AG04450 (cell line): ENCODE measurements around the gene S100Z. TPM values are rescaled to one million over a fixed set of nuclear protein-coding genes. Genes with fewer than 3 reads are reported as not detected.

ENCODE experiments used
- CTCF ChIA-PET: fragments of 300-600, 350-600 bp; formaldehyde crosslinking; extraction: SDS; loops from one replicate; lab custom pipeline; 2022; ENCODE audit warnings: antibody characterized with exemption, inconsistent platforms; lab: Charles Lee
- POLR2A ChIA-PET: fragments of 350-600 bp; formaldehyde crosslinking; extraction: SDS; loops from one replicate; lab custom pipeline; 2021; ENCODE audit warnings: antibody characterized with exemption, inconsistent platforms; lab: Yijun Ruan, JAX
- DNase-seq: peaks from one replicate; pipeline ENCODE4 v3.0.0-alpha.2; 2011; ENCODE audit warnings: low read depth, low spot score
- H3K27ac ChIP-seq: one replicate; pipeline ENCODE4 v1.5.1; 2012; ENCODE audit warnings: low read depth, low read length, control low read depth
- H3K27me3 ChIP-seq: one replicate; pipeline ENCODE4 v1.6.0; 2012; ENCODE audit warnings: low read length; ENCODE audit not compliant: control insufficient read depth, insufficient read depth
- H3K4me3 ChIP-seq: 2 replicates; pipeline ENCODE4 v1.5.1; 2011; ENCODE audit warnings: mild to moderate bottlenecking, low read depth, low read length, control low read depth
- H3K9me3 ChIP-seq: 2 replicates; pipeline ENCODE4 v1.5.1; 2012; ENCODE audit warnings: low read length; ENCODE audit not compliant: control insufficient read depth, insufficient read depth
- polyA plus RNA-seq: library from polyadenylated mRNA; depleted of rRNA; stranded (reverse); fragments of >200 nt; gene quantifications from 2 replicates; pipeline ENCODE4 v1.2.3, GENCODE V29; 2011
- TF ChIP-seq, protein P1 (sequence below): IDR thresholded peaks from 2 replicates; pipeline ENCODE4 v1.5.1; 2011; ENCODE audit warnings: low read depth, low read length, control low read depth, inconsistent platforms

The S100Z gene
- polyA plus RNA-seq, 1 experiment, result not detected

DNA sequence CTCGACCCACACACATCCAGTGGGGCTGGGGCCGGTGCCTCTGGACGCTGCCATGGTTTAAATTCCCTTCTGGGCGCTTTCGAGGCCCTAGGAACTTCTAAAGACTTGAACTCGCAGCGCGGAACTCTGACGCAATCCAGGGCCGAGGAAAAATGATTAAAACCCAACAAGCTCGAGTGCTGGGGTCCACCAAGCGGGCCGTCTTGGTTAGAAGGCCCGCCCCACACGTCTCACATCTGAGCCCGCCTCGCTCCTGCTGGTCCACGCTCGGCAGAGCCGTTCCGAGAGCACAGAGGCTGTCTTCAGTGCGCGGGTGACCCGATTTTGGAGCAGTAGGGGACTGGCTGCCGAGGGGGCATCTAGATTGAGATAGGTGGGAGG, 104.6 kb downstream of the S100Z start:
- ChIA-PET CTCF (no interaction called here), POLR2A (no interaction called here)
- Histone ChIP-seq H3K27ac (no peak overlapping the region), H3K9me3 (peaks cover 3% of the 10 kb centered on the region; the same call in 1 of the 2 replicates), H3K4me3 (no peak overlapping the region; the same call in 1 of the 2 replicates), H3K27me3 (peaks cover 40% of the 10 kb centered on the region)
- TF ChIP-seq, protein P1, sequence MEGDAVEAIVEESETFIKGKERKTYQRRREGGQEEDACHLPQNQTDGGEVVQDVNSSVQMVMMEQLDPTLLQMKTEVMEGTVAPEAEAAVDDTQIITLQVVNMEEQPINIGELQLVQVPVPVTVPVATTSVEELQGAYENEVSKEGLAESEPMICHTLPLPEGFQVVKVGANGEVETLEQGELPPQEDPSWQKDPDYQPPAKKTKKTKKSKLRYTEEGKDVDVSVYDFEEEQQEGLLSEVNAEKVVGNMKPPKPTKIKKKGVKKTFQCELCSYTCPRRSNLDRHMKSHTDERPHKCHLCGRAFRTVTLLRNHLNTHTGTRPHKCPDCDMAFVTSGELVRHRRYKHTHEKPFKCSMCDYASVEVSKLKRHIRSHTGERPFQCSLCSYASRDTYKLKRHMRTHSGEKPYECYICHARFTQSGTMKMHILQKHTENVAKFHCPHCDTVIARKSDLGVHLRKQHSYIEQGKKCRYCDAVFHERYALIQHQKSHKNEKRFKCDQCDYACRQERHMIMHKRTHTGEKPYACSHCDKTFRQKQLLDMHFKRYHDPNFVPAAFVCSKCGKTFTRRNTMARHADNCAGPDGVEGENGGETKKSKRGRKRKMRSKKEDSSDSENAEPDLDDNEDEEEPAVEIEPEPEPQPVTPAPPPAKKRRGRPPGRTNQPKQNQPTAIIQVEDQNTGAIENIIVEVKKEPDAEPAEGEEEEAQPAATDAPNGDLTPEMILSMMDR, result no peak
- no peak for DNase-seq

DNA sequence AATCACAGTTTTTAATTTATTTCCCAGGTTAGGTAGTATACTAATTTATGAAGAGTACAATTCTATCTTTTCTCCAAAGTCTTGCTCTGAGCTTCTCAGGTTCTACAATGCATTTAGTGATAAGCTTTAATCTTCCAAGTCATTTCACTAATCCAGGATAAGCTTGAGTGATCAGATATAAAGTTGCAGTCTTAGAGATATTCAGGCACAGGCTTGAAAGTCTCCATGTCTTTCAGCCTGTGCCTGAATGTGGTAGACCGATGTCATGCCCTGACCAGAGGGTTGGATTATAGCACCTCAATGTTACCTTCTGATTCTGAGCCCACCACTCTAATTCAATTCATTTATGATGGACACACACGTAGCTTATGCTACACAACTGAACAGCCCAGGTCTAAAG, 106.2 kb downstream of the S100Z start:
- TF ChIP-seq, protein P1, result no peak
- ChIA-PET CTCF (no interaction called here), POLR2A (no interaction called here)
- Histone ChIP-seq H3K4me3 (no peak overlapping the region), H3K9me3 (peaks cover 3% of the 10 kb centered on the region; the same call in 1 of the 2 replicates), H3K27ac (no peak overlapping the region), H3K27me3 (peaks cover 40% of the 10 kb centered on the region)
- DNase-seq, result no peak

DNA sequence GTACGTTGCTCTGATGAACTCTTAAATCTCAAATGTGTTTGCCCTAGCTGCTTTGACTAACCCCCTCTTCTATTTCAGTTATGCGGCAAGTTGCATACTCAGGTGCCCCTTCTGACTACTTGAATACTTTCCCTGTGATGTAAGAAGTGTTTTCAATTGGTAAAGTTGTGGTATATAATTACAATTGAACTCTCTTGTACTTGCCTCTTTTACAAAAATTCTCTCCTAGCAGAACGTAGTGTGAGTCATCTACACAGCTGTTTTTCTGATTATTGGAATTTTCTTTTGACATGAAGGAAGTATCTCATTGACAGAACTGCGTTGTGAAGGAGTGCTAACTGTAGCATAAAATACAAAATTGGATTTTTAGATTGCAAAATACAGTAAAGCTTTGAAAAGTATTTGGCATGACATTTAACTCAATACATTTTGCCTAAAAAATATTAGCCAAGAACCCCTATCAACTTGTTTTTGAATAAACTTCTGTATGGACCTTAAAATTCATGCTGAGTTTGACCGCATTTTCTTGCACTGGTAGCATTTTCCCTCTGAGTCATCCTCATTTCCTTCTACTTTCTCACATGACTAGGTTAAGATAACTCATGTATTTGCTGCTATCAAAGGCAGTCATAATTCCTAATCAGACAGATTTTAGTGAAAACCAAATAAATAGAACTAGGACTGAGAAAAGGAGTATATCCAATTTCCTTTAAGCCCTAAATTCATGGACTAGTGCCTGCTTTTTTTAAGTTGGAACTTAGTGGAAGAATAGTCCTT, 109.4 kb downstream of the S100Z start:
- Histone ChIP-seq H3K27ac (peak overlapping the region; percentile 33), H3K9me3 (peaks cover 3% of the 10 kb centered on the region; the same call in 1 of the 2 replicates), H3K4me3 (no peak overlapping the region), H3K27me3 (peaks cover 17% of the 10 kb centered on the region)
- TF ChIP-seq, protein P1, result no peak
- DNase-seq, result peak; percentile 16
- CTCF ChIA-PET, result no interaction called here
- POLR2A ChIA-PET, result no interaction called here

DNA sequence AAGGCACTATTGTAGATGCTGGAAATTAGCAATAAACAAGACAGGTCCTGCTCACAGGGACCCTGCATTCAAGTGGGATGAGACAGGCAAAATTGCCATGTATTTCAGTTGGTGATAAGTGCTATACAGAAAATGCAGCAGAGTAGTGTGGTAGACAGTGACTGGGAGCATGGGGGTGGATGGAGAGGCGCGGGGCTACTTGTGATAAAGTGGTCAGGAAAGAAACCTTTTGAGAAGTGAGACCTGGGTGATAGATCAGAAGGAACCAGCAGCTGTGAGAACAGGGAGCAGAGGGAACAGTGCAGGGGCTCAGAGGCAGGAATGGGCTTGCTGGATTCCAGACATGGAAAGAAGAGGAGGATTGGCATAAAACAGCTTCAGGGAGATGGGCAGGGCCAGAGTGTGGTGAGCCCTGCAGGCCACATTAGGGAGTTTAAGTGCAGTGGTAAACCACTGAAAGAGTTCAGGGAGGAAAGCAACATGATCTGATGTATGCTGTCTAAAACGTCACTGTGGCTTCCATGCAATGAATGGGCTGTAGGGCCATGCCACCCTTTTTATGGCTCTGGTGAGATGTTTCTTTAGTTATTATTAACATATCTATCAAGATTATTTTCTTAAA, 110.3 kb downstream of the S100Z start:
- POLR2A ChIA-PET, result no interaction called here
- no peak overlapping the region for H3K27ac ChIP-seq
- peaks cover 11% of the 10 kb centered on the region for H3K27me3 ChIP-seq
- CTCF ChIA-PET, result no interaction called here
- DNase-seq, result no peak
- H3K4me3 ChIP-seq, result no peak overlapping the region
- TF ChIP-seq, protein P1, result no peak
- no peaks in the 10 kb centered on the region; the same call in 1 of the 2 replicates for H3K9me3 ChIP-seq

DNA sequence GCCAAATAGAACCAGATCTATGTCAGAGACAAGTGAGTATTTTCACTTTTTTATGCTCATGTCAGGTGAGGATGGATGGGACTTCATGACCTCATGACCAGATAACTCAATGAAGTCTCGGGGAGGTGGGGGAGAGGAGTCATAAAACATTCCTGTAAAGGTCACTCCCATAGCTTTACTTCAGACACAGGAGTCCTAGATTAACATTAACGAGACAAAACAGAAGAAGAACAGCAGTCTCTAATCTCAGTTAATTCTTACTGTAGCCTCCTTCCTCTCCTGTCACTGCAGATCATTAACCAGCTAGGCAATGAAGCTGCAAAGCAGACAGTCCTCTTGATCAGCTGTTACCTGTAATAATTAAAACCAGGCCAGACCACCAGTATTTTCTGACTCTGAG, 114.2 kb downstream of the S100Z start:
- Histone ChIP-seq H3K9me3 (no peaks in the 10 kb centered on the region), H3K27me3 (peaks cover 15% of the 10 kb centered on the region), H3K27ac (no peak overlapping the region), H3K4me3 (no peak overlapping the region)
- DNase-seq, result no peak
- TF ChIP-seq, protein P1, result no peak
- ChIA-PET CTCF (no interaction called here), POLR2A (no interaction called here)
